Measurements from ENCODE around the gene SAT2.
A peak's percentile ranks its signal among the peaks of the same experiment; 100 is the strongest.

DNA sequence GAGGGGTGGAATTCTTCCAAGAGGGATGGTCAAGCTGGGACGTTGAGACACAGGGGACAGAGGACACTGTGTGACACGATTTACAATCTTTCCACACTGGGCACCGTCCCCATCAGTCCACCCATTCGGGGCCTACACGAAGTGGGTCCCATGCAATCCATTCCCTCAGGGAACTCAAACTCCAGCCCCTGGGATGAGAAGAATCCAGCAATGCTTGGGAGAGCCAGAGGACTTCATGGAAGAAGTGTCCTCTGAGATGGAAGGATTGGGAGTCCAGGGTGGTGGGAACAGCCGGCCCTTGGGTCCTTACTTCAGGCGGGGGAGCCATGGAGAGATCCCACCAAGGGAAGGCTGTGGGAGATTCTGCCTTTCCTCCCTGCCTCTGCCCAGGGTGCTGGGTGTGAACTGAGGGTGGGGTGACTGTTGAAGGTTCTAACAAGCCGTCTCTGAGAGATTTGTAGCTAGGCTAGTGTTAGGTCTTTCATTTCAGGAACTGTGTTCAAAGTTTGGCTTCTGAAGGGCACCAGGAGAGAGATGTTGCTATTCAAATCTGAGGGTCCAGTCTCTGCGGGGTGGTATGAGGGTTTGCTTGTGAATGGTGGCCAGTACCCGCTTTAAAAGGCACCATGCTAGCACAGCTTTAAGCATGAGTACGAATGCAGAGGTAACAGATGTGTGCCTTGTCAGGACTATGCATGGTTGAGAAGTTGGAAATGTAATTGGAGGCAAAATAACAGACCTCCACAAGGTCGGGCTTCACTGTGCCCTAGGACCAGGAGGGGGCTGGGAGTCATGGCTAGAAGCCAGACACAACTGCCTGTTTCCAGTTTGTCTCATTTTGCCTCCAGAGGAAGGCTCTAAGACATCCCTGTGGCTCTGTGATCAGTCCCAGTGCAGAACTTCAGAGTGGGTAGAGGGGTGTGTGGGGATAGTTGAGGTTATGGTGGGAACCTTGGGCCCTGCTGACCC, 25.1 kb upstream of the SAT2 start:
- TF ChIP-seq CTCF (optimal IDR thresholded peaks at IDR 0.05 in 1 of 3, IDR thresholded peaks at IDR 0.05 in 1 of 3, conservative IDR thresholded peaks at IDR 0.05 in 1 of 3; ENCODE audit: extremely low read depth in 1 of 3, insufficient read depth in 2 of 3, low read length in 3 of 3) (no peak), EZH2 (IDR thresholded peaks at IDR 0.05; ENCODE audit: low read length) (peak; percentile 33)

All from keratinocyte (primary cell).